Lower leg skin (tissue), 3 donors: ENCODE data around the gene PTPRN2.

Experiments used
- POLR2A ChIP-seq, 2 donors: fragments of 450-650 bp; IDR thresholded peaks; one replicate each; pipeline ENCODE4 v1.6.1; 2016 to 2017; ENCODE audit warnings: antibody characterized with exemption in 2 of 2, mild to moderate bottlenecking in 1 of 2, moderate library complexity in 1 of 2
- TF ChIP-seq, protein P1 (sequence below), 3 donors: fragments of 450-650 bp; IDR thresholded peaks; one replicate each; pipeline ENCODE4 v1.5.1; 2016; ENCODE audit warnings: antibody characterized with exemption in 3 of 3, mild to moderate bottlenecking in 3 of 3, moderate library complexity in 2 of 3

DNA sequence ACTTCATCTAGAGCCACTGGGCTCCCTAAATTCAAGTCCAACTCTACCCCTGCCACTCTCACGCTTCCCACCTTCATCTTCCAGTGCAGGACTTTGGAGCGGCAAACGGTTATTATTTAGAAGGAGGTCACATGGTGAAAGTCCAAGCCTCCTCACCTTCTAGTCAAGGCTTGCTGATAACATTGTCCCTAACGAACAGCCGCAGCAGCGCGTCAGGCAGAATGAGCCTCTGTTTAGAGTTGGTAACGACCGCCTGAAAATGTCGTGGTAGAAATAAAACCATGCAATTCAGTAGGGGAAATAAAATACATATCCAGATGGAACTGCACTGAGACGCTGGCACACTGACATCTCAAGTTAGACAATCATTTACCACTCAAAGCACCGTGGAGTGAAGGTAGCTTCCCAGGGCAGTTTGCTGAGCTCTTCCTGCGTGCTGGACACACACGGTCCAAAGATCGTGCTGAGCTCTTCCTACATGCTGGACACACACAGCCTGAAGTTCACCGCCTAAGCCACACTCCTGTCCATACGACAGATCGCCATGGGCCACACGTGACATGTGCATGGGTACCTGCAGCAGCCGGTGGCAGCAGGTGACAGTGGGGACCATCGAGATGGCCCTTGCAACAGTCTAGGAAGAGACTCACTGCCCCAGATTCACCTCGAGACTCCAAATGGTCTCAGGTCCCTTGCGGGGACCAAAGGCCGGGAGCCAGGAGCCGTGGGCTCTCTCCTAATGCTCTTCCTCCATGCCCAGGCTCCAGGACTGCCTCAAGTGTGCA, 323.5 kb downstream of the PTPRN2 start:
- TF ChIP-seq, protein P1, sequence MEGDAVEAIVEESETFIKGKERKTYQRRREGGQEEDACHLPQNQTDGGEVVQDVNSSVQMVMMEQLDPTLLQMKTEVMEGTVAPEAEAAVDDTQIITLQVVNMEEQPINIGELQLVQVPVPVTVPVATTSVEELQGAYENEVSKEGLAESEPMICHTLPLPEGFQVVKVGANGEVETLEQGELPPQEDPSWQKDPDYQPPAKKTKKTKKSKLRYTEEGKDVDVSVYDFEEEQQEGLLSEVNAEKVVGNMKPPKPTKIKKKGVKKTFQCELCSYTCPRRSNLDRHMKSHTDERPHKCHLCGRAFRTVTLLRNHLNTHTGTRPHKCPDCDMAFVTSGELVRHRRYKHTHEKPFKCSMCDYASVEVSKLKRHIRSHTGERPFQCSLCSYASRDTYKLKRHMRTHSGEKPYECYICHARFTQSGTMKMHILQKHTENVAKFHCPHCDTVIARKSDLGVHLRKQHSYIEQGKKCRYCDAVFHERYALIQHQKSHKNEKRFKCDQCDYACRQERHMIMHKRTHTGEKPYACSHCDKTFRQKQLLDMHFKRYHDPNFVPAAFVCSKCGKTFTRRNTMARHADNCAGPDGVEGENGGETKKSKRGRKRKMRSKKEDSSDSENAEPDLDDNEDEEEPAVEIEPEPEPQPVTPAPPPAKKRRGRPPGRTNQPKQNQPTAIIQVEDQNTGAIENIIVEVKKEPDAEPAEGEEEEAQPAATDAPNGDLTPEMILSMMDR (IDR thresholded peaks at IDR 0.05), result no peak
- no peak for TF ChIP-seq POLR2A (IDR thresholded peaks at IDR 0.05)
